NCI-H2107 (cell line): ENCODE results near the gene C2orf72.
"Not testable (repeated sequence)": the region's sequence is repeated elsewhere in the genome, so short reads cannot be mapped to it uniquely, and the experiment has no call there.

Experiments
- DNase-seq: peaks from one replicate; lab custom pipeline; 2025; lab: John Stamatoyannopoulos, UW

C2orf72 gene

GRCh38 chr2:231037202-231037730 is at the start of gene C2orf72:
TSS of gene C2orf72 (plus strand) at chr2:231037523. CDS start at chr2:231037566, 43 bp downstream.
- no peak for DNase-seq

GRCh38 chr2:230989731-230990130 is 47.6 kb upstream of the C2orf72 start:
- no peak for DNase-seq

- DNase-seq: no peak
Observed at GRCh38 chr2:230990131-230990898, 47.0 kb upstream of the C2orf72 start.

- DNase-seq: no peak
Observed at GRCh38 chr2:230990899-230991150, 46.5 kb upstream of the C2orf72 start.

GRCh38 chr2:230991598-230991997 is 45.7 kb upstream of the C2orf72 start:
- DNase-seq: no peak

- DNase-seq: no peak
Observed at GRCh38 chr2:230995821-230996220, 41.5 kb upstream of the C2orf72 start, which contains the start of gene SPATA3. TSS of gene SPATA3 (plus strand) at chr2:230996121. CDS start at chr2:230996234, 113 bp downstream.

GRCh38 chr2:230996661-230997060 is 40.7 kb upstream of the C2orf72 start:
- DNase-seq: no peak

- DNase-seq: no peak
Observed at GRCh38 chr2:230998882-230999281, 38.4 kb upstream of the C2orf72 start.

GRCh38 chr2:230999477-230999876 is 37.8 kb upstream of the C2orf72 start:
- DNase-seq: no peak

- no peak for DNase-seq
Observed at GRCh38 chr2:231000211-231000904, 37.0 kb upstream of the C2orf72 start.

- no peak for DNase-seq
Observed at GRCh38 chr2:231001036-231001435, 36.3 kb upstream of the C2orf72 start.

- DNase-seq: no peak
Observed at GRCh38 chr2:231001921-231002320, 35.4 kb upstream of the C2orf72 start.

- DNase-seq: no peak
Observed at GRCh38 chr2:231002641-231003040, 34.7 kb upstream of the C2orf72 start.

GRCh38 chr2:231003186-231003585 is 34.1 kb upstream of the C2orf72 start:
- DNase-seq: no peak

GRCh38 chr2:231004930-231005329 is 32.4 kb upstream of the C2orf72 start:
- not testable (repeated sequence) for DNase-seq

- no peak for DNase-seq
Observed at GRCh38 chr2:231007286-231008098, 29.8 kb upstream of the C2orf72 start.

- no peak for DNase-seq
Observed at GRCh38 chr2:231008131-231008530, 29.2 kb upstream of the C2orf72 start.

- DNase-seq: no peak
Observed at GRCh38 chr2:231009236-231009919, 27.9 kb upstream of the C2orf72 start.

GRCh38 chr2:231010201-231010730 is 27.1 kb upstream of the C2orf72 start:
- DNase-seq: no peak

GRCh38 chr2:231011526-231011925 is 25.8 kb upstream of the C2orf72 start:
- DNase-seq: no peak

- no peak for DNase-seq
Observed at GRCh38 chr2:231012463-231012862, 24.9 kb upstream of the C2orf72 start.

GRCh38 chr2:231013820-231014219 is 23.5 kb upstream of the C2orf72 start:
- no peak for DNase-seq
